ENCODE results near the gene FGD6.

DNA sequence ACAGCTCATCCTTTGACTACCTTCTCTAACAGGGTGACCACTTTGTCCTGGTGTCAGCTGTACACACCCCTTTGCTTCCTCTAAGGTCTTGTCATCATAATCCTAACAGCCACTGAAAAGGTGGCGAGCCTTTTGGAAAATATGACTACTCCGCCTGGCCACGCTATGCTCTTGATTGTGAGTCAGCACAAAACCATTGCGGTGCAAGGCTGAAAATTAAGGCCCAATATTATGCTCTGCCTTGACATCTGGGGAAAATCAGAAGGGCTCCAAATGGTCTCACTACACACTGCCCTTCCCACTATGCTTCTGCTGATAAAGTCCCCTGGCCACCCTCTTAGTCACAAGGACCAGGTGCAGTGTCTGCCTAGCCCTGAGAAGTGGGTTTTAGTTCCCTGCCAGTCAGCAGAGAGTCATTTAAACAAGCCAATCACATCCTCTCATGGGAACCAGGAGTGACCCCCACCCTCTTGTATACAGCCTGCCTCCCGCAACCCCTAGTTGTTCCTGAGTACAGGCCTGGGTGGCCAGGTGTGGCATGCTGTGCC, 34.3 kb downstream of the FGD6 start:
- TF ChIP-seq, protein P1, sequence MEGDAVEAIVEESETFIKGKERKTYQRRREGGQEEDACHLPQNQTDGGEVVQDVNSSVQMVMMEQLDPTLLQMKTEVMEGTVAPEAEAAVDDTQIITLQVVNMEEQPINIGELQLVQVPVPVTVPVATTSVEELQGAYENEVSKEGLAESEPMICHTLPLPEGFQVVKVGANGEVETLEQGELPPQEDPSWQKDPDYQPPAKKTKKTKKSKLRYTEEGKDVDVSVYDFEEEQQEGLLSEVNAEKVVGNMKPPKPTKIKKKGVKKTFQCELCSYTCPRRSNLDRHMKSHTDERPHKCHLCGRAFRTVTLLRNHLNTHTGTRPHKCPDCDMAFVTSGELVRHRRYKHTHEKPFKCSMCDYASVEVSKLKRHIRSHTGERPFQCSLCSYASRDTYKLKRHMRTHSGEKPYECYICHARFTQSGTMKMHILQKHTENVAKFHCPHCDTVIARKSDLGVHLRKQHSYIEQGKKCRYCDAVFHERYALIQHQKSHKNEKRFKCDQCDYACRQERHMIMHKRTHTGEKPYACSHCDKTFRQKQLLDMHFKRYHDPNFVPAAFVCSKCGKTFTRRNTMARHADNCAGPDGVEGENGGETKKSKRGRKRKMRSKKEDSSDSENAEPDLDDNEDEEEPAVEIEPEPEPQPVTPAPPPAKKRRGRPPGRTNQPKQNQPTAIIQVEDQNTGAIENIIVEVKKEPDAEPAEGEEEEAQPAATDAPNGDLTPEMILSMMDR (IDR thresholded peaks at IDR 0.05), result no peak
- TF ChIP-seq EP300 (IDR thresholded peaks at IDR 0.05), result no peak

All from ovary (tissue), 3 donors.